Keratinocyte (primary cell): ENCODE data around the gene MAGI2. TPM values are rescaled to one million over a fixed set of nuclear protein-coding genes. Genes with fewer than 3 reads are reported as not detected.

Source experiments
- DNase-seq: peaks from one replicate; pipeline ENCODE4 v3.0.0-alpha.2; 2011; ENCODE audit warnings: low read depth, missing footprints, low spot score
- FAIRE-seq: peaks from 2 replicates; lab custom pipeline; 2011; peaks lifted over from hg19 to GRCh38; lab: Jason Lieb, UNC
- H2AFZ ChIP-seq: 2 replicates; pipeline ENCODE4 v1.6.0; 2012; ENCODE audit warnings: low read length, control low read depth, inconsistent platforms; ENCODE audit not compliant: control insufficient read depth
- H3K27ac ChIP-seq: 2 replicates; pipeline ENCODE4 v1.5.1; 2011; ENCODE audit warnings: low read length; ENCODE audit not compliant: control insufficient read depth, insufficient read depth
- H3K27me3 ChIP-seq: 3 replicates; pipeline ENCODE4 v1.6.0; 2011; ENCODE audit warnings: low read length; ENCODE audit not compliant: control insufficient read depth, insufficient read depth; ENCODE audit errors: extremely low read depth
- H3K36me3 ChIP-seq, 2 experiments: 2 replicates in 1 of 2; 3 replicates in 1 of 2; pipeline ENCODE4 v1.5.1; 2011; ENCODE audit warnings: low read length in 2 of 2, mild to moderate bottlenecking in 1 of 2; ENCODE audit not compliant: control insufficient read depth in 2 of 2, insufficient read depth in 2 of 2; ENCODE audit errors: extremely low read depth in 1 of 2
- H3K4me1 ChIP-seq: 3 replicates; pipeline ENCODE4 v1.5.1; 2011; ENCODE audit warnings: low read length; ENCODE audit not compliant: control insufficient read depth, insufficient read depth; ENCODE audit errors: extremely low read depth
- H3K4me2 ChIP-seq: 3 replicates; pipeline ENCODE4 v1.6.0; 2011; ENCODE audit warnings: low read depth, low read length; ENCODE audit not compliant: control insufficient read depth, insufficient read depth; ENCODE audit errors: extremely low read depth
- H3K4me3 ChIP-seq, 3 experiments: fragments of 200-600 bp in 1 of 3; sonication (generic) in 1 of 3; 2 replicates in 2 of 3; 3 replicates in 1 of 3; pipeline ENCODE4 v1.5.1; 2011 to 2016; ENCODE audit warnings: low read length in 3 of 3, mild to moderate bottlenecking in 3 of 3, control low read depth in 2 of 3, inconsistent platforms in 1 of 3, low read depth in 1 of 3, mixed read lengths in 1 of 3, mixed run types in 1 of 3, moderate library complexity in 1 of 3; ENCODE audit not compliant: control insufficient read depth in 2 of 3, insufficient read depth in 2 of 3; ENCODE audit errors: extremely low read depth in 1 of 3
- H3K79me2 ChIP-seq: 2 replicates; pipeline ENCODE4 v1.6.0; 2012; ENCODE audit warnings: low read length; ENCODE audit not compliant: control insufficient read depth, insufficient read depth
- H3K9ac ChIP-seq: 3 replicates; pipeline ENCODE4 v1.6.0; 2011; ENCODE audit warnings: low read length; ENCODE audit not compliant: control insufficient read depth, insufficient read depth; ENCODE audit errors: extremely low read depth
- H3K9me1 ChIP-seq: 3 replicates; pipeline ENCODE4 v1.6.0; 2011; ENCODE audit warnings: low read length; ENCODE audit not compliant: control insufficient read depth, insufficient read depth; ENCODE audit errors: extremely low read depth
- H3K9me3 ChIP-seq: 2 replicates; pipeline ENCODE4 v1.5.1; 2012; ENCODE audit warnings: low read depth, low read length; ENCODE audit not compliant: control insufficient read depth
- H4K20me1 ChIP-seq: 3 replicates; pipeline ENCODE4 v1.6.0; 2011; ENCODE audit warnings: low read length; ENCODE audit not compliant: control insufficient read depth, insufficient read depth; ENCODE audit errors: extremely low read depth
- CTCF ChIP-seq, 3 experiments: IDR thresholded peaks in 1 of 3; conservative IDR thresholded peaks in 1 of 3; optimal IDR thresholded peaks in 1 of 3; 2 replicates in 2 of 3; 3 replicates in 1 of 3; pipeline versions ENCODE3 to v1.5.1; 2011; ENCODE audit warnings: low read length in 3 of 3, mild to moderate bottlenecking in 3 of 3, moderate library complexity in 2 of 3, control low read depth in 1 of 3, inconsistent platforms in 1 of 3; ENCODE audit not compliant: insufficient read depth in 2 of 3; ENCODE audit errors: extremely low read depth in 1 of 3
- EZH2 ChIP-seq: IDR thresholded peaks from one replicate; pipeline ENCODE4 v1.6.1; 2012; ENCODE audit warnings: inconsistent platforms, mild to moderate bottlenecking, low read length, moderate library complexity
- dilution Hi-C: fragments of 300-500 bp; cut with MboI; formaldehyde crosslinking; loops from one replicate; pipeline ENCODE4 v1.7.0; 2020; ENCODE audit warnings: low sequenced_read_pairs; ENCODE audit not compliant: extremely low pct_ligation_motif_present
- polyA plus RNA-seq, 5 experiments: library from polyadenylated mRNA; depleted of rRNA in 3 of 5; stranded (reverse) in 3 of 5; stranded (forward) in 1 of 5; unstranded in 1 of 5; fragments of >200 nt; gene quantifications; 1 replicate in 1 of 5; 2 replicates in 3 of 5; 3 replicates in 1 of 5; pipeline versions ENCODE4 v1.2.1 to v1.2.3, GENCODE V29; 2011 to 2012; ENCODE audit warnings: missing spikeins in 2 of 5, low read depth in 1 of 5, low replicate concordance in 1 of 5

MAGI2 gene
- polyA plus RNA-seq, 1 donor (not counting 4 experiments of a cell fraction or from before 2014, with no cell fraction given) = 0.07 TPM

GRCh38 chr7:78350391-78350790 is 1103.1 kb downstream of the MAGI2 start:
- Histone ChIP-seq H3K9me3 (no peaks in the 10 kb centered on the region), H3K9me1 (no peaks in the 10 kb centered on the region), H3K4me3 (no peak overlapping the region), H3K4me2 (no peak overlapping the region), H3K27me3 (no peaks in the 10 kb centered on the region), H3K27ac (no peak overlapping the region), H3K79me2 (no peaks in the 10 kb centered on the region), H3K36me3 (no peaks in the 10 kb centered on the region), H4K20me1 (no peaks in the 10 kb centered on the region), H3K4me1 (no peaks in the 10 kb centered on the region), H3K9ac (no peak overlapping the region), H2AFZ (no peak overlapping the region)
- TF ChIP-seq CTCF (optimal IDR thresholded peaks at IDR 0.05 in 1 of 3, IDR thresholded peaks at IDR 0.05 in 1 of 3, conservative IDR thresholded peaks at IDR 0.05 in 1 of 3; ENCODE audit: extremely low read depth in 1 of 3, insufficient read depth in 2 of 3, low read length in 3 of 3) (no peak), EZH2 (no peak)
- FAIRE-seq (no peak), DNase-seq (no peak)
- dilution Hi-C loops = no loop called here

GRCh38 chr7:78346827-78347226 is 1106.6 kb downstream of the MAGI2 start:
- H3K79me2 ChIP-seq = no peaks in the 10 kb centered on the region
- no peaks in the 10 kb centered on the region for H3K9me1 ChIP-seq
- no peaks in the 10 kb centered on the region for H3K4me1 ChIP-seq
- no peaks in the 10 kb centered on the region for H3K27me3 ChIP-seq
- H3K9me3 ChIP-seq = no peaks in the 10 kb centered on the region
- no peak overlapping the region for H3K27ac ChIP-seq
- H3K9ac ChIP-seq = no peak overlapping the region
- dilution Hi-C loops = no loop called here
- H2AFZ ChIP-seq = no peak overlapping the region
- TF ChIP-seq EZH2 (no peak), CTCF (optimal IDR thresholded peaks at IDR 0.05 in 1 of 3, IDR thresholded peaks at IDR 0.05 in 1 of 3, conservative IDR thresholded peaks at IDR 0.05 in 1 of 3; ENCODE audit: extremely low read depth in 1 of 3, insufficient read depth in 2 of 3, low read length in 3 of 3) (no peak)
- no peaks in the 10 kb centered on the region for H4K20me1 ChIP-seq
- no peaks in the 10 kb centered on the region for H3K36me3 ChIP-seq
- FAIRE-seq (no peak), DNase-seq (no peak)
- no peak overlapping the region for H3K4me2 ChIP-seq
- H3K4me3 ChIP-seq = no peak overlapping the region
